GM23338 (cell line): Measurements from ENCODE around the gene MGLL. TPM values are rescaled to one million over a fixed set of nuclear protein-coding genes. Genes with fewer than 3 reads are reported as not detected.

Source experiments
- ATAC-seq: fragments of 200-7000 bp; cut with Tn5 transposase; 3 replicates; pipeline ENCODE4 v1.9.1; 2020
- DNase-seq: peaks from one replicate; pipeline ENCODE4 v3.0.0-alpha.2; 2015; ENCODE audit warnings: low spot score
- H2AFZ ChIP-seq: fragments of 200-600 bp; sonication (generic); 2 replicates; pipeline ENCODE4 v1.8.0; 2016; ENCODE audit warnings: antibody characterized with exemption, mild to moderate bottlenecking, moderate library complexity
- H3F3A ChIP-seq: fragments of 200-600 bp; sonication (generic); replicated peaks from 2 replicates; pipeline ENCODE4 v1.8.0; 2017; ENCODE audit warnings: antibody characterized with exemption, mixed run types, low read depth
- H3K27ac ChIP-seq: fragments of 200-600 bp; sonication (generic); 2 replicates; pipeline ENCODE4 v1.6.1; 2016; ENCODE audit warnings: low read depth
- H3K27me3 ChIP-seq: fragments of 200-600 bp; sonication (generic); 2 replicates; pipeline ENCODE4 v1.8.0; 2016; ENCODE audit warnings: mild to moderate bottlenecking, mixed run types, moderate library complexity; ENCODE audit not compliant: insufficient read depth
- H3K36me3 ChIP-seq: fragments of 200-600 bp; sonication (generic); 2 replicates; pipeline ENCODE4 v1.8.0; 2016; ENCODE audit warnings: mild to moderate bottlenecking; ENCODE audit not compliant: insufficient read depth
- H3K4me1 ChIP-seq: fragments of 200-600 bp; sonication (generic); 2 replicates; pipeline ENCODE4 v1.8.0; 2016; ENCODE audit warnings: mild to moderate bottlenecking, moderate library complexity; ENCODE audit not compliant: insufficient read depth
- H3K4me2 ChIP-seq: fragments of 200-600 bp; sonication (generic); 2 replicates; pipeline ENCODE4 v1.7.1; 2017; ENCODE audit warnings: mixed run types
- H3K4me3 ChIP-seq: fragments of 200-600 bp; sonication (generic); 2 replicates; pipeline ENCODE4 v1.6.1; 2016; ENCODE audit warnings: mixed run types
- H3K79me2 ChIP-seq: fragments of 200-600 bp; sonication (generic); replicated peaks from 2 replicates; pipeline ENCODE4 v1.8.0; 2017; ENCODE audit warnings: mild to moderate bottlenecking; ENCODE audit not compliant: insufficient read depth
- H3K9me2 ChIP-seq: fragments of 200-600 bp; sonication (generic); 2 replicates; pipeline ENCODE4 v1.8.0; 2017; ENCODE audit not compliant: insufficient read depth
- H4K20me1 ChIP-seq: fragments of 200-600 bp; sonication (generic); replicated peaks from 2 replicates; pipeline ENCODE4 v1.8.0; 2017; ENCODE audit warnings: mild to moderate bottlenecking; ENCODE audit not compliant: insufficient read depth
- H3K27ac Mint-ChIP-seq: 2 replicates; pipeline ENCODE4 v1.8.0; 2020; ENCODE audit warnings: inconsistent platforms, mild to moderate bottlenecking, moderate library complexity, mixed read lengths
- H3K27me3 Mint-ChIP-seq: 3 replicates; pipeline ENCODE4 v1.8.0; 2022; ENCODE audit warnings: low read depth, mild to moderate bottlenecking, moderate library complexity, mixed read lengths, inconsistent platforms; ENCODE audit not compliant: insufficient read depth, poor library complexity
- H3K36me3 Mint-ChIP-seq: 3 replicates; pipeline ENCODE4 v1.8.0; 2021; ENCODE audit warnings: low read depth, mild to moderate bottlenecking, inconsistent platforms, moderate library complexity, mixed read lengths
- H3K4me1 Mint-ChIP-seq: 3 replicates; pipeline ENCODE4 v1.8.0; 2020; ENCODE audit warnings: mild to moderate bottlenecking, inconsistent platforms, mixed read lengths
- H3K4me3 Mint-ChIP-seq: 3 replicates; pipeline ENCODE4 v1.8.0; 2021; ENCODE audit warnings: moderate library complexity, mild to moderate bottlenecking, inconsistent platforms, mixed read lengths
- H3K9me3 Mint-ChIP-seq: 3 replicates; pipeline ENCODE4 v1.8.0; 2020; ENCODE audit warnings: moderate library complexity, mild to moderate bottlenecking, inconsistent platforms, mixed read lengths
- CREB1 ChIP-seq: fragments of 250-450 bp; sonication (Bioruptor Pico); IDR thresholded peaks from 2 replicates; pipeline ENCODE4 v1.5.0; 2020; ENCODE audit warnings: low read depth, mild to moderate bottlenecking, moderate library complexity
- ETS1 ChIP-seq: IDR thresholded peaks from 2 replicates; pipeline ENCODE4 v1.6.1; 2016; ENCODE audit warnings: antibody characterized with exemption
- EZH2 ChIP-seq: fragments of 200-600 bp; sonication (generic); IDR thresholded peaks from one replicate; pipeline ENCODE4 v1.8.0; 2017; ENCODE audit warnings: antibody characterized with exemption, mild to moderate bottlenecking, low read depth; ENCODE audit not compliant: unreplicated experiment
- EZH2phosphoT487 ChIP-seq: fragments of 200-600 bp; sonication (generic); IDR thresholded peaks from one replicate; pipeline ENCODE4 v1.8.1; 2018; ENCODE audit warnings: antibody characterized with exemption; ENCODE audit not compliant: unreplicated experiment
- JUNB ChIP-seq: IDR thresholded peaks from one replicate; pipeline ENCODE4 v1.6.1; 2016; ENCODE audit warnings: antibody characterized with exemption; ENCODE audit not compliant: unreplicated experiment
- NANOG ChIP-seq: IDR thresholded peaks from 2 replicates; pipeline ENCODE4 v1.6.1; 2016; ENCODE audit warnings: antibody characterized with exemption, borderline replicate concordance
- POLR2AphosphoS5 ChIP-seq: IDR thresholded peaks from 2 replicates; pipeline ENCODE4 v1.6.1; 2016; ENCODE audit warnings: antibody characterized with exemption, low read depth
- STAT1 ChIP-seq: IDR thresholded peaks from one replicate; pipeline ENCODE4 v1.6.1; 2016; ENCODE audit warnings: antibody characterized with exemption; ENCODE audit not compliant: unreplicated experiment
- ZNF114 ChIP-seq: fragments of 250-450 bp; sonication (Bioruptor Pico); IDR thresholded peaks from 2 replicates; pipeline ENCODE4 v1.5.0; 2020; ENCODE audit warnings: mild to moderate bottlenecking, moderate library complexity
- polyA plus RNA-seq: library from polyadenylated mRNA; unstranded; fragments of >200 nt; fragmentation: Nextera tagmentation; extraction: Ambion mirVana; gene quantifications from 2 replicates; pipeline ENCODE4 v1.2.1, GENCODE V29; 2016
- total RNA-seq: library from RNA; depleted of rRNA; stranded (reverse); fragments of >200 nt; shearing (Covaris generic); gene quantifications from 2 replicates; pipeline ENCODE4 v1.2.3, GENCODE V29; 2014
- TF ChIP-seq, protein P1 (sequence below), 2 experiments: fragments of 200-600 bp in 1 of 2; sonication (generic) in 1 of 2; conservative IDR thresholded peaks; 2 replicates each; pipeline versions ENCODE4 v1.5.1 to v1.6.1; 2016 to 2017; ENCODE audit warnings: antibody characterized with exemption in 2 of 2, low read depth in 2 of 2, mild to moderate bottlenecking in 2 of 2, moderate library complexity in 1 of 2
- TF ChIP-seq, protein P2 (sequence below): fragments of 250-450 bp; sonication (Bioruptor Pico); IDR thresholded peaks from 2 replicates; pipeline ENCODE4 v1.5.0; 2020; ENCODE audit warnings: mild to moderate bottlenecking, moderate library complexity

Gene MGLL
- total and polyA plus RNA-seq, 2 experiments from 2014 or later = 0.71 to 0.83 TPM

DNA sequence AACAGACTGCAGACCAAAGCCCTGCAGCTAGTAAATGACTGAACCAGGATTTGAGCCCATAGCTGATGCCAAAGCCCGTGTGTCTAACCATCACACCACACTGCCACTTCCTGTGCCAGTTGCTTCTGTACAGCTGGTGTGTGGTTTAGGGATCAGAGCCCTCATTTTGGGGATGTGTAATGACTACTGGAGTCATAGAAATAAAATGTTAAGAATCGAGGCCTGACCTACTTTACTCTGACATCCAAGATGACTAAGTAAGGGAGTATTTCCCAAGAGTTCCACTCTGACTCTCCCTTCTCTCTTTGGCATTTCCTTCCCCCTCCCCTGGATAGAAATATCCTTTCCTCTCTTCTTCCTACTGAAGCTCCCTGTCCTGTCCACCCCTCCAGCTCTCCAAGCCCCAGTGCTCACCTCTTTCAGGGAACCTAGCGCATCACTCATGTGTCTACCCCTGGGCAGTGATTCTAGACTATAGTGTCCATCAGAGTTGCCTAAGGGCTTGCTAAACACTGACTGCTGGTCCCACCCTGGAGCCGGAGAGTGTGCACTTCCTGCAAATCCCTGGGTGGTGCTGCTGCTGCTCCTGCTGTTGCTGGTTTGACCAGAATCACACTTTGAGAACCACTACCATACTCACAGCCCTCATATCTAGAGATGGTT, 53.8 kb downstream of the MGLL start:
- no peak overlapping the region for H3K4me3 Mint-ChIP-seq
- Histone ChIP-seq H3K79me2 (no peaks in the 10 kb centered on the region), H4K20me1 (no peaks in the 10 kb centered on the region), H3K4me1 (no peaks in the 10 kb centered on the region), H3K27ac (no peak overlapping the region), H3K4me3 (no peak overlapping the region), H2AFZ (no peak overlapping the region), H3K36me3 (no peaks in the 10 kb centered on the region), H3K4me2 (no peak overlapping the region), H3K27me3 (no peaks in the 10 kb centered on the region), H3F3A (no peaks in the 10 kb centered on the region), H3K9me2 (no peaks in the 10 kb centered on the region)
- peaks cover 8% of the 10 kb centered on the region; the same call in 1 of the 3 replicates for H3K9me3 Mint-ChIP-seq
- H3K4me1 Mint-ChIP-seq = 0 out of 3 replicates have a peak, but pooled peaks cover 2% of the 10 kb centered on the region
- ATAC-seq = no peak
- no peaks in the 10 kb centered on the region for H3K36me3 Mint-ChIP-seq
- H3K27ac Mint-ChIP-seq = no peak overlapping the region
- TF ChIP-seq POLR2AphosphoS5 (no peak), JUNB (no peak), EZH2phosphoT487 (no peak), NANOG (no peak), ZNF114 (CRISPR knock-in tag) (no peak), ETS1 (no peak)
- no peak for DNase-seq
- H3K27me3 Mint-ChIP-seq = peaks cover 6% of the 10 kb centered on the region

DNA sequence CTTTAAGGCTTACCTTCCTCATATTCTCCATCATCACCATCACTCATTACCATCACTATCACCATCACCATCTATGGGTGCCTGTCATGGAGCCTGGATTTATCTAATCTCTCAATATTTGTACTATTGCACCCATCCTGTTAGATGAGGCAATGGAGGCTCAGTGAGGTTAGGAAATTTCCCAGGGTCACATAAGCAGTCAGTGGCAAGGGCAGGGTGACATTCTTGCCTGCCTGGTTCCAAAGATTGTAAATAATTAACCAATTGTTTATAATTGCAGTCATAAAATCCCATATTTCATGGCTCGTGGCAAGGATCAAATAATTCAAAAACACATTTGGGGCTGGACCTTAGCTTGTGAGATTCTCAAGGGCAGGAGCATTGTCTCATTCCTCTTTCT, 55.2 kb downstream of the MGLL start:
- peaks cover 9% of the 10 kb centered on the region for H3K27me3 Mint-ChIP-seq
- no peak overlapping the region for H3K4me2 ChIP-seq
- H3K27ac Mint-ChIP-seq = no peak overlapping the region
- TF ChIP-seq, protein P1, sequence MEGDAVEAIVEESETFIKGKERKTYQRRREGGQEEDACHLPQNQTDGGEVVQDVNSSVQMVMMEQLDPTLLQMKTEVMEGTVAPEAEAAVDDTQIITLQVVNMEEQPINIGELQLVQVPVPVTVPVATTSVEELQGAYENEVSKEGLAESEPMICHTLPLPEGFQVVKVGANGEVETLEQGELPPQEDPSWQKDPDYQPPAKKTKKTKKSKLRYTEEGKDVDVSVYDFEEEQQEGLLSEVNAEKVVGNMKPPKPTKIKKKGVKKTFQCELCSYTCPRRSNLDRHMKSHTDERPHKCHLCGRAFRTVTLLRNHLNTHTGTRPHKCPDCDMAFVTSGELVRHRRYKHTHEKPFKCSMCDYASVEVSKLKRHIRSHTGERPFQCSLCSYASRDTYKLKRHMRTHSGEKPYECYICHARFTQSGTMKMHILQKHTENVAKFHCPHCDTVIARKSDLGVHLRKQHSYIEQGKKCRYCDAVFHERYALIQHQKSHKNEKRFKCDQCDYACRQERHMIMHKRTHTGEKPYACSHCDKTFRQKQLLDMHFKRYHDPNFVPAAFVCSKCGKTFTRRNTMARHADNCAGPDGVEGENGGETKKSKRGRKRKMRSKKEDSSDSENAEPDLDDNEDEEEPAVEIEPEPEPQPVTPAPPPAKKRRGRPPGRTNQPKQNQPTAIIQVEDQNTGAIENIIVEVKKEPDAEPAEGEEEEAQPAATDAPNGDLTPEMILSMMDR (conservative IDR thresholded peaks at IDR 0.05; ENCODE audit: low read depth in 2 of 2) = no peak
- TF ChIP-seq EZH2phosphoT487 (no peak), EZH2 (no peak), ZNF114 (CRISPR knock-in tag) (no peak), NANOG (no peak), STAT1 (no peak), ETS1 (no peak), JUNB (no peak), CREB1 (CRISPR knock-in tag) (no peak)
- TF ChIP-seq, protein P2, sequence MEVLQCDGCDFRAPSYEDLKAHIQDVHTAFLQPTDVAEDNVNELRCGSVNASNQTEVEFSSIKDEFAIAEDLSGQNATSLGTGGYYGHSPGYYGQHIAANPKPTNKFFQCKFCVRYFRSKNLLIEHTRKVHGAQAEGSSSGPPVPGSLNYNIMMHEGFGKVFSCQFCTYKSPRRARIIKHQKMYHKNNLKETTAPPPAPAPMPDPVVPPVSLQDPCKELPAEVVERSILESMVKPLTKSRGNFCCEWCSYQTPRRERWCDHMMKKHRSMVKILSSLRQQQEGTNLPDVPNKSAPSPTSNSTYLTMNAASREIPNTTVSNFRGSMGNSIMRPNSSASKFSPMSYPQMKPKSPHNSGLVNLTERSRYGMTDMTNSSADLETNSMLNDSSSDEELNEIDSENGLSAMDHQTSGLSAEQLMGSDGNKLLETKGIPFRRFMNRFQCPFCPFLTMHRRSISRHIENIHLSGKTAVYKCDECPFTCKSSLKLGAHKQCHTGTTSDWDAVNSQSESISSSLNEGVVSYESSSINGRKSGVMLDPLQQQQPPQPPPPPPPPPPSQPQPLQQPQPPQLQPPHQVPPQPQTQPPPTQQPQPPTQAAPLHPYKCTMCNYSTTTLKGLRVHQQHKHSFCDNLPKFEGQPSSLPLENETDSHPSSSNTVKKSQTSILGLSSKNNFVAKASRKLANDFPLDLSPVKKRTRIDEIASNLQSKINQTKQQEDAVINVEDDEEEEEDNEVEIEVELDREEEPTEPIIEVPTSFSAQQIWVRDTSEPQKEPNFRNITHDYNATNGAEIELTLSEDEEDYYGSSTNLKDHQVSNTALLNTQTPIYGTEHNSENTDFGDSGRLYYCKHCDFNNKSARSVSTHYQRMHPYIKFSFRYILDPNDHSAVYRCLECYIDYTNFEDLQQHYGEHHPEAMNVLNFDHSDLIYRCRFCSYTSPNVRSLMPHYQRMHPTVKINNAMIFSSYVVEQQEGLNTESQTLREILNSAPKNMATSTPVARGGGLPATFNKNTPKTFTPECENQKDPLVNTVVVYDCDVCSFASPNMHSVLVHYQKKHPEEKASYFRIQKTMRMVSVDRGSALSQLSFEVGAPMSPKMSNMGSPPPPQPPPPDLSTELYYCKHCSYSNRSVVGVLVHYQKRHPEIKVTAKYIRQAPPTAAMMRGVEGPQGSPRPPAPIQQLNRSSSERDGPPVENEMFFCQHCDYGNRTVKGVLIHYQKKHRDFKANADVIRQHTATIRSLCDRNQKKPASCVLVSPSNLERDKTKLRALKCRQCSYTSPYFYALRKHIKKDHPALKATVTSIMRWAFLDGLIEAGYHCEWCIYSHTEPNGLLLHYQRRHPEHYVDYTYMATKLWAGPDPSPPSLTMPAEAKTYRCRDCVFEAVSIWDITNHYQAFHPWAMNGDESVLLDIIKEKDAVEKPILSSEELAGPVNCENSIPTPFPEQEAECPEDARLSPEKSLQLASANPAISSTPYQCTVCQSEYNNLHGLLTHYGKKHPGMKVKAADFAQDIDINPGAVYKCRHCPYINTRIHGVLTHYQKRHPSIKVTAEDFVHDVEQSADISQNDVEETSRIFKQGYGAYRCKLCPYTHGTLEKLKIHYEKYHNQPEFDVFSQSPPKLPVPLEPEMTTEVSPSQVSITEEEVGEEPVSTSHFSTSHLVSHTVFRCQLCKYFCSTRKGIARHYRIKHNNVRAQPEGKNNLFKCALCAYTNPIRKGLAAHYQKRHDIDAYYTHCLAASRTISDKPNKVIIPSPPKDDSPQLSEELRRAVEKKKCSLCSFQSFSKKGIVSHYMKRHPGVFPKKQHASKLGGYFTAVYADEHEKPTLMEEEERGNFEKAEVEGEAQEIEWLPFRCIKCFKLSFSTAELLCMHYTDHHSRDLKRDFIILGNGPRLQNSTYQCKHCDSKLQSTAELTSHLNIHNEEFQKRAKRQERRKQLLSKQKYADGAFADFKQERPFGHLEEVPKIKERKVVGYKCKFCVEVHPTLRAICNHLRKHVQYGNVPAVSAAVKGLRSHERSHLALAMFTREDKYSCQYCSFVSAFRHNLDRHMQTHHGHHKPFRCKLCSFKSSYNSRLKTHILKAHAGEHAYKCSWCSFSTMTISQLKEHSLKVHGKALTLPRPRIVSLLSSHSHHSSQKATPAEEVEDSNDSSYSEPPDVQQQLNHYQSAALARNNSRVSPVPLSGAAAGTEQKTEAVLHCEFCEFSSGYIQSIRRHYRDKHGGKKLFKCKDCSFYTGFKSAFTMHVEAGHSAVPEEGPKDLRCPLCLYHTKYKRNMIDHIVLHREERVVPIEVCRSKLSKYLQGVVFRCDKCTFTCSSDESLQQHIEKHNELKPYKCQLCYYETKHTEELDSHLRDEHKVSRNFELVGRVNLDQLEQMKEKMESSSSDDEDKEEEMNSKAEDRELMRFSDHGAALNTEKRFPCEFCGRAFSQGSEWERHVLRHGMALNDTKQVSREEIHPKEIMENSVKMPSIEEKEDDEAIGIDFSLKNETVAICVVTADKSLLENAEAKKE (CRISPR knock-in tag) = no peak

More for the DNA sequence above, 55.2 kb downstream of the MGLL start:
- no peak overlapping the region for H3K27ac ChIP-seq
- no peaks in the 10 kb centered on the region for H3K79me2 ChIP-seq
- DNase-seq (no peak), ATAC-seq (no peak)
- no peaks in the 10 kb centered on the region for H3F3A ChIP-seq
- H3K36me3 Mint-ChIP-seq = no peaks in the 10 kb centered on the region
- no peak overlapping the region for H2AFZ ChIP-seq
- H3K27me3 ChIP-seq = no peaks in the 10 kb centered on the region
- H3K36me3 ChIP-seq = no peaks in the 10 kb centered on the region
- peaks cover 8% of the 10 kb centered on the region; the same call in 1 of the 3 replicates for H3K9me3 Mint-ChIP-seq
- no peaks in the 10 kb centered on the region for H3K4me1 ChIP-seq
- H3K9me2 ChIP-seq = no peaks in the 10 kb centered on the region
- peaks cover 5% of the 10 kb centered on the region; the same call in 1 of the 3 replicates for H3K4me1 Mint-ChIP-seq
- H4K20me1 ChIP-seq = no peaks in the 10 kb centered on the region
- no peak overlapping the region for H3K4me3 Mint-ChIP-seq
- no peak overlapping the region for H3K4me3 ChIP-seq
